GM10266 (cell line): ENCODE results near the gene PRKAR1B.

ENCODE experiments used
- DNase-seq: peaks from one replicate; pipeline ENCODE4 v3.0.0; 2012; ENCODE audit errors: extremely low spot score
- CTCF ChIP-seq: IDR thresholded peaks from 2 replicates; pipeline ENCODE4 v1.5.1; 2012; ENCODE audit warnings: mild to moderate bottlenecking, low read depth; ENCODE audit not compliant: control insufficient read depth, insufficient read depth; ENCODE audit errors: missing control alignments

PRKAR1B gene

GRCh38 chr7:571718-572415 is 155.2 kb downstream of the PRKAR1B start:
- no peak for DNase-seq

GRCh38 chr7:571096-571717 is 155.9 kb downstream of the PRKAR1B start:
- DNase-seq: no peak
- TF ChIP-seq CTCF: no peak

More at GRCh38 chr7:571718-572415, 155.2 kb downstream of the PRKAR1B start:
- no peak for TF ChIP-seq CTCF

- TF ChIP-seq CTCF: no peak
- DNase-seq: no peak
Observed at GRCh38 chr7:570801-571070, 156.3 kb downstream of the PRKAR1B start.

GRCh38 chr7:569996-570800 is 156.9 kb downstream of the PRKAR1B start:
- no peak for DNase-seq
- TF ChIP-seq CTCF: no peak

- TF ChIP-seq CTCF: no peak
- no peak for DNase-seq
Observed at GRCh38 chr7:569071-569855, 157.8 kb downstream of the PRKAR1B start.

GRCh38 chr7:568031-568951 is 158.8 kb downstream of the PRKAR1B start:
- no peak for TF ChIP-seq CTCF

More at GRCh38 chr7:568031-568951, 158.8 kb downstream of the PRKAR1B start:
- DNase-seq: no peak
